NCI-H345 treated with DMSO at 0.1 percent for 48 hours (cell line): ENCODE measurements around the gene RNF186.
"Not testable (repeated sequence)": the region's sequence is repeated elsewhere in the genome, so short reads cannot be mapped to it uniquely, and the experiment has no call there.

Experiments used
- DNase-seq: peaks from one replicate; lab custom pipeline; 2025; ENCODE audit not compliant: unreplicated experiment; lab: John Stamatoyannopoulos, UW

RNF186 gene

DNA sequence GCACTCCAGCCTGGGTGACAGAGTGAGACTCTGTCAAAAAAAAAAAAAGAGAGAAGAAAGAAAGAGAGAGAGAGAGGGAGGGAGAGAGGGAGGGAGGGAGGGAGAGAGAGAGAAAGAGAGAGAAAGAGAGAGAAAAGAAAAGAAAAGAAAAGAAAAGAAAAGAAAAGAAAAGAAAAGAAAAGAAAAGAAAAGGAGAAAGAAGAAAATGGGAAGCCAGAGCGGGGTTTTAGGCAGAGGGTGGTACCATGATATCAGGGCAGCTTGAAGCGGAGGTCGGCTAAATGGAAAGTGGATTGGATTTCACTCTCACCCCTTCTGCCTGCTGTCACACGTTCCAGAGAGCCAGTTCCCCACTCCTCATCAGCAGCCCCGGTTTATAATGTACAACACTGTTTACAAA is 17.3 kb downstream of the RNF186 start:
- no peak for DNase-seq

DNA sequence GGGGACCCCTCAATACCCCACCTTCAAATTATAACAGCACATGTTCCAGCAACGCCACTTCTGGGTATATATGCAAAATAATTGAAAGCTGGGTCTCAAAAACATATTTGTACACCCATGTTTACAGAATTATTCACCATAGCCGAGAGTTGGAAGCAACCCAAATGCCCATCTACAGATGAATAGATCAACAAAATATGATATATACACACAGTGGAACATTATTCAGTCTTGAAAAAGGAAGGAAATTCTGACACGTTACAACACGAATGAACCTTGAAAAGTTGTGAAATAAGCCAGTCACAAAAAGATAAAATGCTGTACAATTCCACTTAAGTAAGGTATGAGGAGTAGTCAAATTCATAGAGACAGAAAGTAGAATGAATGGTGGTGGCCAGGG is 20.5 kb downstream of the RNF186 start:
- DNase-seq, result no peak

DNA sequence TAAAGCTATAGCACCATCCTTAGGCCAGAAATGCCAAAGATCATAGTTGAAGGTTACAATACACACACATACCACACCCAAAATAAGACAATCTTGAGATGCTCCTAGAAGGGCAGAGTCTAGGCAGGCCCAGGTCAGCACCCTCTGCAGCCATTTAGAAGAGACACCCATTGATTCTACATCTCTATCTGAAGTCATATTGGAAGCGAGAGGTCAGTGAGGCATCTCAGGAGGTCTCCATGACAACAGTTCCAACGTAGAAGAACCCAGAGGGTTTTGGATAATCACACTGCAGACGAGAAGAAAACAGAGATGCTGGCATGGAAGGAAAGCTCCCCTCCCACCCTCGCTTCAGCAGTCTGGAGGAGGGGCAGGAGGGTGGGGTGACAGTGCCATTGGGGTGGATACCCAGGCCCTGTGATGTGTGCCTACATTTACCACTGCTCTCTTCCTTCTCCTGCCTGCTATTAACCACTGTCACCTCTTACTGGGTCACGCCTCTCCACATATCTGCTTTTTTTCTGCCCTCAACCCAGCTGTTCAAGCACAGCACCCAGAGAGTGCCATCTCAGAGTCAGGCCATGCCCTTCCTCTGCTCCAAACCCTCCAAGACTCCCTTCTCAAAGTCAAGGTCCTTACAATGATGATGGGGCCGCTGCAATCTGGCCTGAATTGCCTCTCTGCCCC is 21.6 kb downstream of the RNF186 start:
- no peak for DNase-seq

DNA sequence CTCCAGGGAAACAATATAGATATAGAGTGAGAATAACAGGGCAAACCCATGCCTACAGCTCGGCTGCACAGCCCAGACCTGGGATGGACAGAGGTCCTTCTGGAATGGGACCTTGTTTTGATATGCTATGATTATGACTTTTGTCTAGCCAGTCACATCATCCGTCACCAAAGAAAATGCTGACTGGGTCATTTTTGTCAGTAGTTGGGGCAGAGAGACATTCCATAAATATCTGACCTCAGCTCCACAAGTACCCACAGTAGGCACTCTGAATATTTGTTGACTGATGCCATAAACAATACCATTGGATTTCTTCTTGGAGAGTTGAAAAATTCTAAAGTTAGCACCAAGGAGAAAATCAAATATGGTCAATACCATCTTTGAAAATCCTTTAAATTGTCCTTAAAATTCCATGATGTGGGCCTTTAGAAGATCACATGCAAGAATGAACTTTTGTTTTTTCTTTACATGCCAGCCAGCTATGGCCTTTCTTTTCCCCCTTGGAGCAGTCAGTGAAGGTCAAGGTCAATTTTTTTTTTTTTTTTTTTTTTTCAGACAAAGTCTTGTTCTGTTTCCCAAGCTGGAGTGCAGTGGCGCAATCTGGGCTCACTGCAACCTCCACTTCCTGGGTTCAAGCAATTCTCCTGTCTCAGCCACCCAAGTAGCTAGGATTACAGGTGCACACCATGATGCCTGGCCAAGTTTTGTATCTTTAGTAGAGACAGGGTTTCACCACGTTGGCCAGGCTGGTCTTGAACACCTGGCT is 22.7 kb downstream of the RNF186 start:
- DNase-seq, result no peak

DNA sequence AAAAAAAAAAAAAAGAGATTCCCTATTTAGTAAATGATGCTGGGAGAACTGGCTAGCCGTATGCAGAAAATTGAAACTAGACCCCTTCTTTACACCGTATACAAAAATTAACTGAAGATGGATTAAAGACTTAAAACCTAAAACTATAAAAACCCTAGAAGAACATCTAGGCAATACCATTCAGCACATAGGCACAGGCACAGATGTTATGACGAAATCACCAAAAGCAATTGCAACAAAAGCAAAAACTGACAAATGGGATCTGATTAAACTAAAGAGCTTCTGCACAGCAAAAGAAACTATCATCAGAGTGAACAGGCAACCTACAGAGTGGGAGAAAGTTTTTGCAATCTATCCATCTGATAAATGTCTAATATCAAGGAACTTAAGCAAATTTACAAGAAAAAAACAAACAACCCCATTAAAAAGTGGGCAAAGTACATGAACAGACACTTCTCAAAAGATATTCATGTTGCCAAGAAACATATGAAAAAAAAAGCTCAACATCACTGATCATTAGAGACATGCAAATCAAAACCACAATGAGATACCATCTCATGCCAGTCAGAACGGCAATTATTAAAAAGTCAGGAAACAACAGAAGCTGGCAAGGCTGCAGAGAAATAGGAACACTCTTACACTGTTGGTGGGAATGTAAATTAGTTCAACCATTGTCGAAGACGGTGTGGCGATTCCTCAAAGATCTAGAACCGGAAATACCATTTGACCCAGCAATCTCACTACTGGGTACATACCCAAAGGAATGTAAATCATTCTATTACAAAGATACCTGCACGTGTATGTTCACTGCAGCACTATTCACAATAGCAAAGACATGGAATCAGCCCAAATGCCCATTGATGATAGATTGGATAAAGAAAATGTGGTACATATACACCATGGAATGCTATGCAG is 24.8 kb downstream of the RNF186 start:
- DNase-seq, result not testable (repeated sequence)

DNA sequence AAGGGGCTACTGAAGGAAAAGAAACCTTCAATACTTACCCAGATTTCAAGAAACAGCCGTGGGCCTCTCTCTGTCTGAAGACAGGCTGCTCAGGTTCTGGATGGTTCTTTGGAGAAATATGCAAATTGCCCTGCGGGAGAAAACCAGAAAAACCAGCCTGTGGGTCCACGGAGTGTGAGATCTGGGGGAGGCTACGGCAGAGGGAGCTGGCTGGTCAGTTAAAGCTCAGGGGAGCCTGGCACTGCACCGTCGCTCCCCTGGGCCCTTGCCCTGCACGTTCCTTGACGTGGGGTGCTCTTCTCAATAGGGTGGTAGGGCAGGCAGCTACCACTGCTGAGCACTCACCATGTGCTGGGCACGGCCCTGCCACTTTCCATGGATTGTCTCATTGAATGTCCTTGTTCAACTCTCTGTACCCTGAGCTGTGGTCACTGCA is 28.1 kb downstream of the RNF186 start:
- DNase-seq, result no peak

DNA sequence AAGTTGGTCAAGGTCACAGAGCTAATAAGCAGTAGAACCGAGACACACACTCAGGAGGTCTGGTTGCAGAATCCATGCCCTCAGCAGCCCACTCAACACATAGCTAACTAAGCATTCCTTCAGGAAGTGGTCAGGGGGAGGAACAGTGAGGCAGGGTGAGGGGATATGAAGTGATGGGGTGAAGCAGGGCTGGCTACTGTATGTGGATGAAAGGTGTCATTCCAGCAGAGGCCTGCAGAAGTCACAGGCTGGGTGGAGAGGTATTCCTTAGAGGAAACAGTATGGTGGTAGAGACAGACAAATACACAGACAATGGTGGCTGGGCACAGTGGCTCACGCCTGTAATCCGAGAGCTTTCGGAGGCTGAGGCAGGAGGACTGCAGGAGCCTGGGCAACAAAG is 29.4 kb downstream of the RNF186 start:
- no peak for DNase-seq

DNA sequence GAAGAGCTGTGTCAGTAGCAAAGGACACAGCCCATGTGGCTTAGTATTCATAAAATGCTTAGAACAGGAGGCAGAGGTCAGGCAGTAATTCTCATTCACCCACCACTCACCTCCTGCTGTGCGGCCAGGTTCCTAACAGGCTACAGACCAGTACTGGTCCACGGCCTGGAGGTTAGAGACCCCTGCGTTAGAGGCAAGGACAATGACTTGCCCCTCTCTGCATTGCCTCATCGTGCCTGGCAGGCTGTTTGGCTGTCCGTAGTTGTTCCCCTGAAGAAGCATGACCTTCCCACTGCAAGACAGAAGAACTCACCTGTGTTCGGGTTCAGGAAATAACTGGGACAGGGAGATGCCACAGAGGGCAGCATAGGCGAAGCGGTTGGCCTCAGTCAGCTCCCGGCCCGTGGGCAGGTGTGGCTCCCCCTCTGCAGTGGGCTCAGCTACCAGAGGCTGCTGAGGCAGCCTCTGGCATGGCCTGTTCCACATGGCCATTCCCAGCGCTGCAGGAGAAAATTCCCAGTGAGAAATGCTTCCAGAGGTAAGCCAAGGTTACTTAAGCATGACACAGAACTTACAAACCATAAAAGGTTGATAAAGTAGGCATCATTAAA is 34.7 kb downstream of the RNF186 start:
- no peak for DNase-seq

DNA sequence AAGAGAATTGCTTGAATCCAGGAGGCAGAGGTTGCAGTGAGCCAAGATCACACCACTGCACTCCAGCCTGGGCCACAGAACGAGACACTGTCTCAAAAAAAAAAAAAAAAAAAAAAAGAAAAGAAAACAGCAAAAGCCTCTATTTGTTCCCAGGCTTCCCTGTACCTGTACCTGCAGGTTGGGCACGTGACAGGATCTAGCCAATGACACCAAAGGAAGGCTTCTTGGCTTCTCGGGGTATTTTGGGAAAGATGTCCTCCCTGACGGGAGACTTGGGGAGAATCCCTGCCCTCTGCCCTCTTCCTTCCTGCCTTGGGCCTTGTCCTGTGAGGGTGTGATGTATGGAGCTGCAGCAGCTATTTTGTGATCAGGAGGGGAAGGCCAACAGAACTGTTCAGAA is 38.1 kb downstream of the RNF186 start:
- no peak for DNase-seq

DNA sequence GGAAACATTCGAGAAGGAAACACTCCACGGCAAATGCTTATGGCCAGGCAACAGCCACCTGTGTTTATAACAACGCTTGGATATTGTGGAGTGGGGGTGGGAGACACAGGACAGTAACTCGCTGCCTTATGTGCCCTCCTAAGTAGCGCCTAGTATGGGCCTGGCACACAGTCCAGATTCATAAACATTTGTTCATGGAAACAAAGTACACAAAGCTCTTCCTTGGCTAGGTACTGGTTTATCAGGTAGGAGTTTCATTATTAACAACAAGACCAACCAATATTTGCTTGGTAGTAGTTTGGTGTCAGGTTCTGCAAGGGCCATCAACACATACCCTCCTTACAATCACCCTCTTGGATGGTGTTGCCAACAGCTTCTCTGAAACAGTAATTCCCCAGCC is 38.8 kb downstream of the RNF186 start:
- no peak for DNase-seq

DNA sequence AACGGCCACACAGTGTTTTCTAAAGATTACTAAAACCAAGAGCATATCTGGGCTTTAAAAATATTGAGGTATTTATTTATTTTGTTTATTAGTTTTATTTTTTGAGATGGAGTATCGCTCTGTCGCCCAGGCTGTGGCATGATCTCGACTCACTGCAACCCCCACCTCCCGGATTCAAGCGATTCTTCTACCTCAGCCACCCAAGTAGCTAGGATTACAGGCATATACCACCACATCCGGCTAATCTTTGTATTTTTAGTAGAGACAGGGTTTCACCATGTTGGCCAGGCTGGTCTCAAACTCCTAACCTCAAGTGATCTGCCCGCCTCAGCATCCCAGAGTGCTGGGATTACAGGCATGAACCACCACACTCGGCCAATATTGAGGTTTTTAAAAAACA is 39.3 kb downstream of the RNF186 start:
- no peak for DNase-seq

DNA sequence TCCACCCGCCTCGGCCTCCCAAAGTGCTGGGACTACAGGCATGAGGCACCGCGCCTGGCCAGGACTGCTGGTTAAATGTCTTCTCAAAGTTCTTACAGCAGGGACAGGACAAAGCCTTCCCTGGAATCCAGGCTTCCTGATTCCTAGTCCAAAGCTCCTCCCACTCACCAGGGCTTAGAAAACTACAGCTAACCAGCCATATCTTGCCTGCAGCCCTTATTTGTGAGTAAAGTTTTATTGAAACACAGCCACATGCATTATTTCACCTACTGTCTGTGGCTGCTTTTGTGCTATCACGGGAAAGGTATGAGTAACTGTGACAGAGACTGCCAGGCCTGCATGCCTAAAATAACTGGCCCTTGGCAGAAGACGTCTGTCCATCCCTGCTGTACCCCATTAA is 39.8 kb downstream of the RNF186 start:
- no peak for DNase-seq

DNA sequence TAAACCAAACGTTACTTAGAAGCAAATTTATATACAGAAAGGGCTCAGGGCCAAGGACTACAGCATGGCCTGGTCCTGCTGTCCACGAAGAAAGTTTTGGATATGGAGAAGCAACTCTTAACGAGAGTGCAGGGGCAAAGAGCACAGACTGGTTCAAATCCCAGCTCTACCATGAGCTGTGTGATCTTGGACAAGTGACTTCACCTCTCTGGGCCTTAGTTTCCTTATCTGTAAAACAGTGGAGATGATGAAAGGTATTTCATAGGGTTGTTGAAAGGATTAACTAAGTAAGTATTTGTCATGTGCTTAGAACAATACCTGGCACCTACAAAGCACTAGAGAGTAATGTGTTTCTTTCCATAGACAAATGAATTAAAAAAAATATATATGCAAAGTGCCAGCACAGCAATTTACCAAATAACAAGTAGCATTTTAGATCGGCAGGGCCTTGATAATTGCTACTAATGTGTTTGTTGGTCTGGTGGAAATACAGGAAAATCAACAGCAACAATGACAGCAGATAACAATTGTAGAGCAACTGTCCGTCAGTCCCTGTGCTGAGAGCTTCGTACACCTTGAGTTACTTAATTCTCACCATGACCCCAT is 40.8 kb downstream of the RNF186 start:
- DNase-seq, result no peak

DNA sequence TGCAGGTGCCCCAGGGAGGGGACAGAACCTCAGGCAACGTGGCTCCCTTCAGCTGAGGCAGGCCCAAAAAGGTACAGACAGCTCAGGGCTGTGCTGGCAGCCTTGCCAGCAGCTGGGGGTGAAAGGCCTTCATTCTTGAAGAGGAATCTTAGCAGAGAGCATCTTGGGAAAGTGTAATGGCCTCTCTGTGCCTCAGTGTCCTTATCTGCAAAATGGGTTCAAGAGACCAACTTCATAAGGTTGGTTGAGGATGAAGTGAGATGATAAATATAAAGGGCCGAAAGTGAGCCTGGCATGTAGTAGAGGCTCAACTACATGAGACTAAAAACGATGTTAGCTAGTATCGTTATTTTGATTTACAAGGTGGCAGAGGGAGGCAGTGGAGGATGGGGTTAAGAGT is 41.6 kb downstream of the RNF186 start:
- no peak for DNase-seq

DNA sequence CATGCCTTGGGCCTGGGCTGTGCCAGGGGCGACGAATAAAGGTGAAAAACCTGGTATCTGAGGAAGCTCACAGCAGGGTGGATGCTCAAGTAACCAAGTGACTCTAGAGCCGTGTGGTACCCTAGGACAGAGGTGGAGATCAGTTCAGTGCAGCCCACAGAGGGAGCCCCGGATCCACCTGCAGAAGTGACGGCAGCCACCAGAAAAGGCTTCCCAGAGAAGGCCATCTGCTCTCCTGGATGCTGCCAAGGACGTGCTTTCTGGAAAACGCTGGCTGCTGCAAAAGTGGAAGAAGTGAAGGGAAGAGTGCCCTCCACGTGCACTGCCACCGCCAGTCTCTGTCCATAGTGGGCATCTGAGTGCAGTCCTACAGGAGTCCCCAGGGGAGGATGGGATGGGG is 43.0 kb downstream of the RNF186 start:
- DNase-seq, result no peak

DNA sequence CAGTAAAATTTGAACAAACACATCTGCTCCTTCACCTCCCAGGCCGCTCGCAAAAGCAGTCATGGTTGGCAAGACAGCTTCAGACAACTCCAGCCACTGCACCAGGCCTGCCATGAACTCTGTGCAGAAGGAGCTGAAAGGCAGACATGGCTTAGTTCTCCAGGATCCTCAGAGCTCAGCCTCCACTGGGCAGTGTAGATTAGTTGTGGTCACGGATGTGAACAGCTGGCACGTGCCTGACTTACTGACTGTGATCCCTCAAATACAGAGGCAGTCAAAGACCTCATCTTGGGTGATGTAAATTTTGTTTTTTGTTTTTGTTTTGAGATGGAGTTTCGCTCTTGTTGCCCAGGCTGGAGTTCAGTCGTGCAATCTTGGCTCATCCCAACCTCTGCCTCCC is 43.7 kb downstream of the RNF186 start:
- no peak for DNase-seq

DNA sequence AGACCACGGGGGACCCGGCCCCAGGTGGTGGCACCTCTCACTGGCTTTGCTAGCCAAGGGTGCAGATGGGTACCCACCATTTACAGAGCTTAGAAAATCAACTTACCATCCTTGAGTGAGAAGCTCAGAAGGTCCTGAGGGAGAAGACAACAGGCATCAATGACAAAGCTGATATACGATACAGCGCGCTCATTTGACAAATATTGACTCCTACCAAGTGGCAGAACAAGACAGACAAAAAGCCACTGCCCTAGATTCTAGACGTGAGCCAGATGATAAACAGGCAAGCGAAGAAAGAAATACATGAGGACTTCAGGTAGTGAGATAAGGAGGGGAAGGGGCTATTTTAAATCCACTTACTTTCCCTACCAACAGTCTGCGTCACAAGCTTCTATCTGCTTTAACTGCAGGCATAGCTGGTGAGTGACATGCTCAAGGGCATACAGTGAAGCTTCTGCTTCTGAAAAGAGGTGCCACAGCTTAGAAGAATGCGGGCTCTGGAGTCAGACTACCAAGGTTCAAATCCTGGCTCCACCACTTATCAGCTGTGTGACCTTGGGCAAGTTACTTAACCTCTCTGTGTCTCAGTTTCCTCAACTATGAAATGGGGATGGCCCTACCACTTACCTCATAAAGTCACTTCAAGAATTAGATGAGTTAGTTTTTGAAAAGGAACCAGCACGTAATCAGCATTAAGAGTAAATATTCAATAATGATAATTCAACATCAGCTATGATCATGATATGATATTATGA is 44.5 kb downstream of the RNF186 start:
- DNase-seq, result no peak

DNA sequence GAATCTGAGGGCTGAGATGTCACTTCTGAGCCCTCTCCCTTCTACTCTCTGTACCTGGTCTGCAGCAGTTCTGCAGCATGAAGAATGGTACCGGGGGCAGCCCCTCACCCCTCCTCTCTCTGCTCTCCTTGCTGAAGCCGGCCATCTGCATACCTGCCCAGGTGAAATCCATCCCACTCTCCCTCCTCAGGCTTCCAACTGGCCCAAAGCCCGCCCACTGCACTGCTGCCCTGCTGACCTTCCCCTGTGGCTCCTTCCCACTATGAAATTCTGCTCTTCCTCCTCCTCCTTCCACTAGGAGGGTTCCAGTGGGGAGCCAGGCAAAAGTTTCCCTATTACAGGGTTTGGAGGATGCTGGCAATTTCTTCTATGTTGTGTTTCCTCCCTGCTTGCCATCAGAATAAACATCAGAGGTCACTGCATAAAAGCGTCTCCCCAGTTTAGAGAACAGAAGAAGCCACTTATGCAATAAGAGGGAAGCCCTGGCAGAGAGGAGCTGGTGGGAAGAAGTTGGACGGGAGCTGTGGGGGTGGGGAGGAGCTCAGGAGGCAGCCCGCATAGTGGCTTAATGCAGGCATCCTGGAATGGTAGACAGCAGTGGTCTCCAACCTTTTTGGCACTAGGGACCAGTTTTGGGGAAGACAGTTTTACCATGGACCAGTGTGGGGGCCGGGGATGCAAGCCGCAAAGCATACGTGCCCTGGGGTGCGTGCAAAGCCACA is 45.7 kb downstream of the RNF186 start:
- no peak for DNase-seq

DNA sequence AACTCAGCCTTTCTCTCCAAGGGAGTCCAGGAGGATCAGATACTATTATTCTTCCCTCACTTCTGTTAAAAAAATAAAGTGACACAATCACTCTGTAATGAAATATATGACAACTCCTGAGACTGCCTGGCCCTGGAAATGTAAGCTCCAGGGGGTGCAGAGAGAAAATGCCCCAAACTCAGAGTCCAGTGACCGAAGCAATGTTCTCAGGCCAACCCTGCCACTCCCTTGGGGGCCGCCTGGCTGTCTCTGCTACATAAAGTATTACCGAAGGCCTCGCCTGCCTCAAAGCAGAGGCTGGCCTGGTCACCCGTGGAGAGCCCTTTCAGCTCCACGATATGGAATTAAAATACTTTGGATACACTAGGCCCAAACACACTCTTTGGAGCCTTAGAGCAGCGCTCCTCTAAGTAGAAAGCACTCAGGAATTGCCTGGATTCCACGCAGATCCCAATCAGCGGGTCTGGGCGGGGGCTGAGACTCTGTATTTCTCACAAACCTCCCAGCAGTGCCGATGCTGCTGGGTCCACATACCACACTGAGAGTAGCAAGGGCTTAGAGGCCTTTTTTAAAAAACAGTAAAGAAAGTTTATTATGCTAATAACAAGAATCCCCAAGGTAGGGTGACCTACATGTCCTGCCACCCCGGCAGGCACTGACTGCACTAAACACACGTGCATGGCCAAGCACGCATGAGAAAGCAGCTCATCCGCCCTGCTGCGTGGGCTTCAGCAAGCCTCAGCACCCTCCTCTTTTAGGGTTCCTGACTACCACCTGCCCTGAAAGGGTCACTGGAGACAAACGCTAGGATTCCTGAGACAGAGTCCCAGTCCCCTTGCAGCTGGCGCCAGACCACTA is 46.5 kb downstream of the RNF186 start:
- no peak for DNase-seq
